ENCODE measurements around the gene MAPKAPK2.

DNA sequence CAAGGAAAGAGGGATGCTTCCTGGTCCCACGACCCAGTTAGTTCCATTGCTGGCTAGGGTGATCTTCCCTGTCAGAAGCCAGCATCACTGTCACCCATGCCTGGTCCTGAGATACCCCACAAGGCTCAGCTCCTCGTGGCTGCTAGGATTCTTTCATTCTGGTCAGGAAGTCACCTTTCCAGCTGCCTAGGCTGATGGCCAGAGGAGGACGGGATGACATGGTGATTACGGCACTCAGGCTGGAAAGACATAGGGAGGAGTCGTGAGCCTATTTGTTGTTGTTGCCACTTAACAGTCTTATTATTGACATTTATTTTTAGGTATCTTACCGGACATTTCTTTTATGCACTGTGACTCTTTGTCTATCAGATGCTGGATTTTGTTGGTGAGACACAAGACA lies 20.0 kb upstream of the MAPKAPK2 start:
- TF ChIP-seq, protein P1, sequence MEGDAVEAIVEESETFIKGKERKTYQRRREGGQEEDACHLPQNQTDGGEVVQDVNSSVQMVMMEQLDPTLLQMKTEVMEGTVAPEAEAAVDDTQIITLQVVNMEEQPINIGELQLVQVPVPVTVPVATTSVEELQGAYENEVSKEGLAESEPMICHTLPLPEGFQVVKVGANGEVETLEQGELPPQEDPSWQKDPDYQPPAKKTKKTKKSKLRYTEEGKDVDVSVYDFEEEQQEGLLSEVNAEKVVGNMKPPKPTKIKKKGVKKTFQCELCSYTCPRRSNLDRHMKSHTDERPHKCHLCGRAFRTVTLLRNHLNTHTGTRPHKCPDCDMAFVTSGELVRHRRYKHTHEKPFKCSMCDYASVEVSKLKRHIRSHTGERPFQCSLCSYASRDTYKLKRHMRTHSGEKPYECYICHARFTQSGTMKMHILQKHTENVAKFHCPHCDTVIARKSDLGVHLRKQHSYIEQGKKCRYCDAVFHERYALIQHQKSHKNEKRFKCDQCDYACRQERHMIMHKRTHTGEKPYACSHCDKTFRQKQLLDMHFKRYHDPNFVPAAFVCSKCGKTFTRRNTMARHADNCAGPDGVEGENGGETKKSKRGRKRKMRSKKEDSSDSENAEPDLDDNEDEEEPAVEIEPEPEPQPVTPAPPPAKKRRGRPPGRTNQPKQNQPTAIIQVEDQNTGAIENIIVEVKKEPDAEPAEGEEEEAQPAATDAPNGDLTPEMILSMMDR (tag by site-specific recombination; IDR thresholded peaks at IDR 0.05): no peak
- no peak for TF ChIP-seq ZBTB17 (tag by site-specific recombination; IDR thresholded peaks at IDR 0.05)
- TF ChIP-seq MYNN (tag by site-specific recombination; IDR thresholded peaks at IDR 0.05; ENCODE audit: borderline replicate concordance): no peak
- no peak for TF ChIP-seq ZNF558 (tag by site-specific recombination; IDR thresholded peaks at IDR 0.05)
- TF ChIP-seq SP2 (tag by site-specific recombination; IDR thresholded peaks at IDR 0.05): no peak
- TF ChIP-seq, protein P2, sequence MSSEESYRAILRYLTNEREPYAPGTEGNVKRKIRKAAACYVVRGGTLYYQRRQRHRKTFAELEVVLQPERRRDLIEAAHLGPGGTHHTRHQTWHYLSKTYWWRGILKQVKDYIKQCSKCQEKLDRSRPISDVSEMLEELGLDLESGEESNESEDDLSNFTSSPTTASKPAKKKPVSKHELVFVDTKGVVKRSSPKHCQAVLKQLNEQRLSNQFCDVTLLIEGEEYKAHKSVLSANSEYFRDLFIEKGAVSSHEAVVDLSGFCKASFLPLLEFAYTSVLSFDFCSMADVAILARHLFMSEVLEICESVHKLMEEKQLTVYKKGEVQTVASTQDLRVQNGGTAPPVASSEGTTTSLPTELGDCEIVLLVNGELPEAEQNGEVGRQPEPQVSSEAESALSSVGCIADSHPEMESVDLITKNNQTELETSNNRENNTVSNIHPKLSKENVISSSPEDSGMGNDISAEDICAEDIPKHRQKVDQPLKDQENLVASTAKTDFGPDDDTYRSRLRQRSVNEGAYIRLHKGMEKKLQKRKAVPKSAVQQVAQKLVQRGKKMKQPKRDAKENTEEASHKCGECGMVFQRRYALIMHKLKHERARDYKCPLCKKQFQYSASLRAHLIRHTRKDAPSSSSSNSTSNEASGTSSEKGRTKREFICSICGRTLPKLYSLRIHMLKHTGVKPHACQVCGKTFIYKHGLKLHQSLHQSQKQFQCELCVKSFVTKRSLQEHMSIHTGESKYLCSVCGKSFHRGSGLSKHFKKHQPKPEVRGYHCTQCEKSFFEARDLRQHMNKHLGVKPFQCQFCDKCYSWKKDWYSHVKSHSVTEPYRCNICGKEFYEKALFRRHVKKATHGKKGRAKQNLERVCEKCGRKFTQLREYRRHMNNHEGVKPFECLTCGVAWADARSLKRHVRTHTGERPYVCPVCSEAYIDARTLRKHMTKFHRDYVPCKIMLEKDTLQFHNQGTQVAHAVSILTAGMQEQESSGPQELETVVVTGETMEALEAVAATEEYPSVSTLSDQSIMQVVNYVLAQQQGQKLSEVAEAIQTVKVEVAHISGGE (tag by site-specific recombination; conservative IDR thresholded peaks at IDR 0.05; ENCODE audit: low read depth): no peak
- no peak for TF ChIP-seq ZNF629 (tag by site-specific recombination; IDR thresholded peaks at IDR 0.05)
- TF ChIP-seq, protein P3, sequence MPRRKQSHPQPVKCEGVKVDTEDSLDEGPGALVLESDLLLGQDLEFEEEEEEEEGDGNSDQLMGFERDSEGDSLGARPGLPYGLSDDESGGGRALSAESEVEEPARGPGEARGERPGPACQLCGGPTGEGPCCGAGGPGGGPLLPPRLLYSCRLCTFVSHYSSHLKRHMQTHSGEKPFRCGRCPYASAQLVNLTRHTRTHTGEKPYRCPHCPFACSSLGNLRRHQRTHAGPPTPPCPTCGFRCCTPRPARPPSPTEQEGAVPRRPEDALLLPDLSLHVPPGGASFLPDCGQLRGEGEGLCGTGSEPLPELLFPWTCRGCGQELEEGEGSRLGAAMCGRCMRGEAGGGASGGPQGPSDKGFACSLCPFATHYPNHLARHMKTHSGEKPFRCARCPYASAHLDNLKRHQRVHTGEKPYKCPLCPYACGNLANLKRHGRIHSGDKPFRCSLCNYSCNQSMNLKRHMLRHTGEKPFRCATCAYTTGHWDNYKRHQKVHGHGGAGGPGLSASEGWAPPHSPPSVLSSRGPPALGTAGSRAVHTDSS (tag by site-specific recombination; IDR thresholded peaks at IDR 0.05): no peak
- no peak for TF ChIP-seq ZNF660 (tag by site-specific recombination; IDR thresholded peaks at IDR 0.05)
- no peak for TF ChIP-seq ZBTB20 (tag by site-specific recombination; IDR thresholded peaks at IDR 0.05)
- TF ChIP-seq SP3 (tag by site-specific recombination; IDR thresholded peaks at IDR 0.05): no peak
- no peak for TF ChIP-seq BCL11A (tag by site-specific recombination; IDR thresholded peaks at IDR 0.05; ENCODE audit: low read depth)
- no peak for TF ChIP-seq TCF7L2 (IDR thresholded peaks at IDR 0.05; ENCODE audit: borderline replicate concordance, low read depth, low read length)

All from HEK293 (cell line).